Midbrain (tissue), 1 donor: ENCODE results near the gene ABCC3.
A peak's percentile ranks its signal among the peaks of the same experiment; 100 is the strongest.

Experiments used
- DNase-seq: peaks from one replicate; lab custom pipeline; 2025; lab: John Stamatoyannopoulos, UW

The ABCC3 gene

DNA sequence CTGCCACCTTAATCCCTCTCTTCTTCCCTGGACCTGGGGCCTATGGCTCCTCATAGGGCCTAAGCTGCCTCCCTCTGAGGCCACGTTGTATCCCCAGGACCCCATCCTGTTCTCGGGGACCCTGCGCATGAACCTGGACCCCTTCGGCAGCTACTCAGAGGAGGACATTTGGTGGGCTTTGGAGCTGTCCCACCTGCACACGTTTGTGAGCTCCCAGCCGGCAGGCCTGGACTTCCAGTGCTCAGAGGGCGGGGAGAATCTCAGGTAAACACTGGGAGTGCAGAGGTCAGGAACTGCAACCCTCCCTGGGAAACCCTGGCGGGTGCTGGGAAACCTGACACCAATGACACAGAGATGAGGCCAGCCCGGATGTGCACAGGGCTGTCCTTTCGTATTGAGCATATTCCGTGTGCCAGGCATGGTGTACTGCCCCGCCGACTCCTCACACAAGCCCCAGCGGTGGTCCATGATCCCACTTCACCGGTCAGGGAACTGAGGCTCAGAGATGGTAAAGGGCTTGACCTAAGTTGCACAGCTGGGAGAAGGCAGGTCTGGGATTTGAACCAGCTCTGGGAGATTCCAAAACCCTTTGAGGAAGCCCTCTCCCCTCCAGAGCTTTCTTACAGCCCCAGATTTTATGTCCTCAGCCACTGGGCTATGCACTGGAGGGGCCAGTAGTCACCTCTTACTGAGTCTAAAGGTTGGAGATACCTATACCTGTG lies 50.1 kb downstream of the ABCC3 start:
- DNase-seq, result no peak

DNA sequence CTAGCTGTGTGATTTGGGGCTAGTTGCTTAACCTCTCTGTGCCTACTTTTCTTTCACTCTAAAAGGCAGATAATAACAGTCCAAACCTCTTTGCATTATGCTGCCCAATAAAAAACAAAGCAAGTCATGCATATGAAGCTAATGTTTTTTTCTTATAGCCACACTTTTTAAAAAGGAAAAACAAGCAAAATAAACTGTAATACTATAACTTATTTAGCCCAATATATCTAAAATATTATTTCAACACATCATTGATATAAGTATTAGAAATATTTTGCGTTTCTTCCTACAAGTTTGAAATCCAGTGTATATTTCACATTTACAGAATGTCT lies 50.6 kb downstream of the ABCC3 start:
- DNase-seq, result no peak

DNA sequence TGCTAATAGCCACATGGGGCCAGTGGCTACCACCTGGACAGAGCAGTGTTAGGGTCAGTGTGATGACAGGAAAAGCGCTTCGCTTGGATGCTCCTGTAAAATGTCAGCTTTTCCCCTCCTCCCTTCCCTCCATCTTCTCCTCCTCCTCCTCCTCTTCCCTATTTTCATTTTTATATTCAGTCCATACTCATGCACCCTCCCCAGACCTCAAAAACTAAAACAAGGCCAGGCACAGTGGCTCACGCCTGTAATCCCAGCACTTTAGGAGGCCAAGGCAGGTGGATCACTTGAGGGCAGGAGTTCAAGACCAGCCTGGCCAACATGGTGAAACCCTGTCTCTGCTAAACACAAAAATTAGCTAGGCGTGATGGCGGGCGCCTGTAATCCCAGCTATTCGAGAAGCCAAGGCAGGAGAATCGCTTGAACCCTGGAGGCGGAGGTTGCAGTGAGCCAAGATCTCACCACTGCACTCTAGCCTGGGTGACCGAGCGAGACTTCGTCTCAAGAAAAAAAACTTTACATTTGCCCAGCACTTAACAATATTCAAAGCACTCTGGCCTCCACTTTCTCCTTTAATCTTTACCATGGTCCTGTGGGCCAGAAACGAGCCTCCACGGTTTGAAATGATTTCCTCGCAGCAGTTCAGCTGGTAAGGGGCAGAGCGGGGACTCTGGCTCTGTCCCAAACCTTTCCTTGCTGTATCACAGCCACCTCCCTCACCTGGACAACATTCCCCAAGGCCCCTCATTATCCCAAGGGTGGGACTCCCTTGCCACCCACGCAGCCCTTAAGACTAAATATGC lies 51.2 kb downstream of the ABCC3 start:
- DNase-seq, result no peak

DNA sequence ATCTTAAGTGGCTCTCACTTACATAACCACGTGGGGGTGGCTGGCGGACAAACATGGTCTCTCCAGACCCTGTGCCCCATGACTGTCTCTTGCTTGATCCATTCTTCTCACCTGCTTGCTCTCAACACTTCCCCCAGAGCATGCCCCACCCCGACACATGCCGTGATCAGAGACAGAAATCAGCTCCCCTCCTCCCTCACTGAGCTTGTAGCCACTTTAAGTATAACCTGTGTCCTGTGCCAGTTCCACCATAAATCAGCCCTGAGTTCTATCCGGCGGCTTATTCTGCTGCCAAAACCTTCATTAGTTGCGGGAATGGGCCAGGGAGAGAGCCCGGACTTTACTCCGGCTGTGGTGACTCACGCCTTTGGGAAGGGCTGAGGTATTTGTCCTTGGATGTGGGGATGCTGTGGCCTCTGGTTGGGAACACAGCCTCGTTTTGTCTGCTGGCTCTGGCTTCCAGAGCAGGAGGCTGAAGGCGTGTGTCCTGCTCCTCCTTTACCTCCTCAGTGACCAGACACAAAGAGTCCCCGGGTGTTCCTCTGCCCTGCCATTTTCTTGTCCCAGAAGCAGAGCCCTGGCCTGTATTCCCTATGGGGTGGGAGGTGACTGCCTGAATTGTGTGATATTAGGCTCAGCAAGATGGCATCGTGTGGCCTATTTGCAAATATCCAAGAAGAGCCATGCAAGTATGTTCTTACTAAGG lies 52.0 kb downstream of the ABCC3 start:
- no peak for DNase-seq

DNA sequence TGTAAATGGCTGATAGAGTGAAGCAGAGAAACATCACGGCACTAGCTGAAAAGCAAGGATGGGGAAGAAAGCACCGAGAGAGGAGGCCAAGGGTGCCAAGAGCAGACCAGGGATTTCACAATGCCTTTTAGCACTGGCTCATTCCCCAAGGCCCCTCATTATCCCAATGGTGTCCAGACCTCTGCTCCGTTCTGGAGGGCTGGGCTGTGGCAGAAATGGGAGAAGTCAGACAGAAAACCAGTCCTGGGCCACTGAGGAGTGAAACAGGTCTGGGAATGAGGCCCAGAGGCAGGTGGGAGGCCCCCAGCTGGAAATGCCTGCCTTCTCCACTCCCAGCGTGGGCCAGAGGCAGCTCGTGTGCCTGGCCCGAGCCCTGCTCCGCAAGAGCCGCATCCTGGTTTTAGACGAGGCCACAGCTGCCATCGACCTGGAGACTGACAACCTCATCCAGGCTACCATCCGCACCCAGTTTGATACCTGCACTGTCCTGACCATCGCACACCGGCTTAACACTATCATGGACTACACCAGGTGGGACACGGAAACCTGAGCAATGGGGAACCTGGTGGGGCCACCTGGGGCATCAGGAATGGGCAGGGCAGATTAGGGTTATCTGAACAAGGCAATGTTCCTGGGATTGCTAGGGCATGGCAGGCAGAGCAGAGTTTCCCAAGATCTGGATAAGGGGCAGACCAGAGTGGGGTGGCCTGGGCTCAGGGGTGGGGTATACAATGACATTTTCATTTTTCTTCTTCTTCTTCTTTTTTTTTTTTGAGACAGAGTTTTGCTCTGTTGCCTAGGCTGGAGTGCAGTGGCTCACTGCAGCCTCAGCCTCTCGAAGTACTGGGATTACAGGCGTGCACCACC lies 52.8 kb downstream of the ABCC3 start:
- DNase-seq, result no peak

DNA sequence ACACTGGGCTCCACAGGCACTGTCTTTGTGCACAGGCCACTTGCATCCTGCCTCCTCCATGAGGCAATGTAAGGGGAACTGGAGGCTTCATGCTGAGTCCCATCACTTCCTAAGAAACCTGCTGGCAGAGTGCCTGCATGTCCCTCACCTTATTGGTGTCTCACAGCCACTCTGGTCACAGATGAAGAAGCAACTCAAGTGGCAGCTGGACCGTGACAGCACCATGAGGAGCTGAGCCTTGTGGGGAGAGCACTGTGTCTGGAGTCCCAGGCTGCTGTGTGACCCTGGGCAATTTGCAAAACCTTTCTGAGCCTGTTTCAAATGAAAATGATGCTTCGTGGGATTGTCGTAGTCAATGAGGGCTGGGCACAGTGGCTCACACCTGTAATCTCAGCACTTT lies 53.6 kb downstream of the ABCC3 start:
- DNase-seq, result no peak

DNA sequence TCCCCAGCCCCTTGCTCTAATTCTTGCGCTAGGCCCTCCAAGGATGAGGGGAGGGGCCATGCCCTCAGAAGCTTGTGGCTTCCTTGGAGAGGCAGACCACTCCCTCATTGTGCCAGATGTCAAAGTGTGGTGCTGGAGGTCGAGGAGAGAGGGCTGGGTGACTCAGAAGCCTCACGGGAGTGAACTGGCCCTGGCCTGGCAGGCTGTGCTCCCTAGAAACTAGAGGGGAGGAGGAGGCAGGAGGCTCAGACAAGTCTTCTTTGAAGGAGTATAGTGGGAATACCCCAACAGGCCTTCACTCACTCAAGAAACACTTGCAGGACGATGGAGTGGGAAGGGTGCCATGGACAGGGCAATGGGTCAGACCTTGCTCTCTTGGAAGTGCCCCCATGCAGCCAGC lies 54.6 kb downstream of the ABCC3 start:
- DNase-seq, result no peak

DNA sequence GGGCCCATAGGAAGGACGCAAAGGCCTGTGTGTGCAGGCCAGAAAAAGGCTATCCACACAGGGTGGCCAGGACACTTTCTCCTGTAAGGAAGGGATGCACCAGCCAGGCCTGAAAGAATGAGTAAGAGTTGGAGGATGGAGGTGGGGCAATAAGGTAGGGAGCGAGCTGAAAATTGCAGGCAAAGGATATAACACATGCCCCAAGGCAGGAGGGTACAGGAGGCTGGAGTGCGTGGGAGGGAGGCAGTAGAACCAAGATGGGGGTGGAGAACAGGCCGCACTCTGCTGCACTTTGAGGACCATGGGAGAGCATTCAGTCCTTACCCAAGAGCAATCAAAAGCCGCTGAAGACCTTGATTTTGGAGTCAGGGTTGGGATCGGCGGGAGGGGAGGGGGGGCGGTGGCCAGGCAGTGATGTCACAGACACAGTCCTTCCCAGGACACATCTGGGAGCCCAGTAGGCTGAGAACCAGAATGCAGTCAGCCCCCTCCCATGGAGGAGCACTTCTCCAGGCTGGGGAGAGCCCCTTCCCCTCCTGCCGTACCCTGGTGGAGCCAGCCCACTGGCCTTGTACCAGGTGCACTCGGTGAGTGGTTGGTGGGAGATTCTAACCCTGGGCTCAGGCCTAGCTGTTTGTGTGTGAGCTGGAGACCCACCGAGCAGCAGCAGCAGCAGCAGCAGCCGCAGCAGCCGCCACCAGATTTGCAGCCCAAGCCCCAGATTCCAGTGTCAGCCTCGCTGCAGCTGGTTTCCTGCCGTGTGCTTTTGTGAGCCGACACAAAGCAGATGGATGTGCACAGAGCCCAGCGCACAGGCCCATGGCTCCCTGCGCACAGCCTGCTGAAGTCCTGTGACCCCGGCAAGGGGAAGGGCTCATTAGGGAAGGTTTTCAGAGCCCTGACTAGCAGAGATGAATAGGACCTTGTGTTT lies 55.5 kb downstream of the ABCC3 start:
- peak; percentile 61 for DNase-seq

DNA sequence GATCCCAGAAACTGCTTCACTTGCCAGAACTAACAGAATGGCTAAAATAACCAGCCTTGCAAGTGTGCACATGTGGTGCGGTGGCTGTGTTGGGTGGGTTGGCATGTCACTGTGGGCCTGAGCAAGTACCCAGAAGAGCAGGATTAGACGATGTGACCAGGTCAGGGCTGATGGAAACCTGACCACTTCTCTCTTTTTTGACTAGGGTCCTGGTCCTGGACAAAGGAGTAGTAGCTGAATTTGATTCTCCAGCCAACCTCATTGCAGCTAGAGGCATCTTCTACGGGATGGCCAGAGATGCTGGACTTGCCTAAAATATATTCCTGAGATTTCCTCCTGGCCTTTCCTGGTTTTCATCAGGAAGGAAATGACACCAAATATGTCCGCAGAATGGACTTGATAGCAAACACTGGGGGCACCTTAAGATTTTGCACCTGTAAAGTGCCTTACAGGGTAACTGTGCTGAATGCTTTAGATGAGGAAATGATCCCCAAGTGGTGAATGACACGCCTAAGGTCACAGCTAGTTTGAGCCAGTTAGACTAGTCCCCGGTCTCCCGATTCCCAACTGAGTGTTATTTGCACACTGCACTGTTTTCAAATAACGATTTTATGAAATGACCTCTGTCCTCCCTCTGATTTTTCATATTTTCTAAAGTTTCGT lies 56.3 kb downstream of the ABCC3 start:
- DNase-seq, result no peak

DNA sequence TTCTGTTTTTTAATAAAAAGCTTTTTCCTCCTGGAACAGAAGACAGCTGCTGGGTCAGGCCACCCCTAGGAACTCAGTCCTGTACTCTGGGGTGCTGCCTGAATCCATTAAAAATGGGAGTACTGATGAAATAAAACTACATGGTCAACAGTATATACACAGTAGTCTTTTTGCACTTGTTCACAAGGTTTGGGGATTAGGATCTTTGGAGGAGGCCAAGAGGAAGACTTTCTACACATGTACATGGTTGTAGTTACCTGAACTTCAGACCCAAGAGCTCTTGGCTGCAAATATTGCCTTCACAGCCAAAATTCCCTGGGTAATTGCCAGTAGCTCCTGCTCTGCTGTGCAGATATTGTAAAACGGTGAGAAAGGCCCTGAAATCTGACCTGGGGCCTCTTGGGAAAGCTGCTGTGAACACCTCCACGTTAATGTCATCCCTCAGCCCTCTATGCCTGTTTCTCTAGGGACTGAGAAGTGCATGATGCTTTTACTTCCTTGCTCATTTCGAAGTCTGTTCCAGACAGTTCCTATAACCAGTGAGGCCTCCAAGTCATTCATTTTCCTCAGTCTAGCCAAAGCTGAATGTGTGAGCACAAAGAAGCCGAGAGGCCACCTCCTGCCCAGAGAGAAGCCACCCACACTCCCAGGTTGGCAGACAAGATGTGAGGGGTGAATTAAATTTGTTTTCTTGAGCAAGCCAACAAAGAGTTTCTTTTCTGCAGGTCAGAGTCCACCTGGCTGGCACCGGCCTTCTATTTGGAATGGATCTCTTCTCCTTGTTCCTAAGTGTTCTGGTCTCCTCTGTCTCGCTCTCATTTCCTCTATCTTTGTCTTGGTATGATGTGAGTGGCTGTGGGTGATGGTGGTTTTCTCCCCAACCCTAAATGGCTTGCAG lies 57.1 kb downstream of the ABCC3 start:
- no peak for DNase-seq

DNA sequence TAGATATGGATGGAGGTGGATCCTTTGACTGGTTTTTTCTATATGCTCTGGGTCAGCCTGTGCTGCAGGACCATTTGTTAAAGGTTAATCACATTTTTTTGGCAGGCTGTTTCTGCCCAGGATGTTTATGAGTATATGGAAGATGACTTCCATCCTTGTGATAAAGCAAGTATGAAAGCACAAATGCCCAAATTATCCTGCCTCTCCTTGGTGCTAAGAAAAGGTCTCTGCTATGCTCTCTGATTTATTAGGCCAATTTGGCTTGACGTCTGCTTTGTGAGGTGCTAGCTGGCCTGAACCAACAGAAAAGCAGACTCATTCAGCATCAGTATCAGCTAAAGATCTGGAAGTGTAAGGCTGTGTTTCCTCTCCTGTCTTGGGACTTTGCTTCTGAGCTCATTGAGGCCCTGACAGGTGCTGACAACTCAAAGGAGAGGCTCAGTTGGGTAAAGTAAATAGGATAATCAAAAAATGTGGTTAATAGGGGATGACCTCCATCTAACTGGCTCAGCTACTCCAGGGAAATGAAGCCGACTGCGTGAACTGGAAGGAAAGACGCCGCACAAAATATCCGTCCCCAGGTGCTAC lies 57.9 kb downstream of the ABCC3 start:
- DNase-seq, result no peak

DNA sequence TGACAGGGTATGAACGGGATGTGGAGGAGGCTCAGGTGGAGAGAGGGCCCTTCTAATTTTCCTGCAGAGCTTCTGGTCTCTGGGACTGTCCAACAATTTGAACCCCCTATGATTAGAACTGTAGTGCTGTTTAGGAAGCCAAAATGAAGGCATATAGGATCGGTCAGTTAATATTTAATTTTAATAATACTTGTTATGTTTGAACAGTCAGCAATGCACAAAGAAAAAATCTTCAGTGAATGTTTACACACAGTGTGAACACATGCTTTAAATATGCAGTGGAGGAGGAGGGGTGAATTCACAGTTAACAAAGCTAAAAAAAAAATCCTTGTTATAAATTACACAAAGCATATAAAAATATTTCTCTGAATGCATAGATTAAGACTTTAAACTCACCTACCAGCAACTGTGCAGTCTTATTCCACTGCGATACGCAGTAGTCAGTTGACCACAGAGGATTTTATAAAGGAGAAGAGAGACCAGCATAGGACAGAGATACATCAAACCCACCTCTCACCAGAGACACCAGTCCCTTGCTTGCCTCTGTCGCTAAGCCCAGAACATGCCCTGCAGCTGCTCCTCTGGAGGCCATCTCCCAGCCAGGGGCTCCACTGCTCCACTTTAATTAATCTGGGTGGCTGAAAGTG lies 58.5 kb downstream of the ABCC3 start:
- no peak for DNase-seq

DNA sequence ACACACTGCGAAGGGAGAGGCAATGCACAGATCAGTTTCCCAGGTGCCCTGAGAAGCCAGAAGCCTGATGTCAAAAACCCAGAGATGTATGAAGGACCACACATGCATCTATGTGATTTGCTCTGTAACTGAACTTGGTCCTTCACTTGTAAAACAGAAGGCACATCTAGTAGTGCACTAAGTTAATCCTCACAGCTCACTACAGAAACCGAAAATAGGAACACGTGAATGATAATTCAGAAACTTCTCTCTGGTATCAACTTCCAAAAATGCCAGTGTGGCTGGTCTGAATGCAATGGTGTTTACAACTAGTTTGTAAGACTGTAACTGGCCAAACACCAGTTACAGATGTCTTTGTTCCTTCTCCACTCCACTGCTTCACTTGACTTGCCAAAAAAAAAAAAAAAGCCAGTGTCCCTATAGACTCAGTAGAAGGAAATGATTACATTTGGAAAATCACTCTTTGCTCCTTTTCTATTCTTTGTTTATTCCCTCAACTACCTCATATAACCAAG lies 61.7 kb downstream of the ABCC3 start:
- no peak for DNase-seq

DNA sequence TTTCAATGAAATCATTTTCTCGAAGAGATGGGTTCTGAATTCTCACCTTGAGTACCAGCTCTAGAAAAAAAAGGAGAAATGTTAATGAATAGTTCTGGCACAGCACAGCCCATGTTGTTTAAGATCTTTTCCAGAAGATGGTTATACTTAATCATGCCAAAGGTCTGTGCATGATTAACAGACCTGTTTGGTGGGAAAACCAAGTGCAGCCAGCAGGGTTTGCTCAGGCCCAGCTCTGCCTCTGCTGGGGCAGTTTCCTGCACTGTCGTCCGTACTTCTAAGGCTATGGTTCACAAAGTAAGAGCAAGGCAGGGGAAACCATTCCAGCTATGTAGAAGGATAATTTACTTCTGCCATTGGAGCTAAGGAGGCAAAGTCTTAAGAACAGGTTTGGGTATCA lies 62.4 kb downstream of the ABCC3 start:
- DNase-seq, result no peak

DNA sequence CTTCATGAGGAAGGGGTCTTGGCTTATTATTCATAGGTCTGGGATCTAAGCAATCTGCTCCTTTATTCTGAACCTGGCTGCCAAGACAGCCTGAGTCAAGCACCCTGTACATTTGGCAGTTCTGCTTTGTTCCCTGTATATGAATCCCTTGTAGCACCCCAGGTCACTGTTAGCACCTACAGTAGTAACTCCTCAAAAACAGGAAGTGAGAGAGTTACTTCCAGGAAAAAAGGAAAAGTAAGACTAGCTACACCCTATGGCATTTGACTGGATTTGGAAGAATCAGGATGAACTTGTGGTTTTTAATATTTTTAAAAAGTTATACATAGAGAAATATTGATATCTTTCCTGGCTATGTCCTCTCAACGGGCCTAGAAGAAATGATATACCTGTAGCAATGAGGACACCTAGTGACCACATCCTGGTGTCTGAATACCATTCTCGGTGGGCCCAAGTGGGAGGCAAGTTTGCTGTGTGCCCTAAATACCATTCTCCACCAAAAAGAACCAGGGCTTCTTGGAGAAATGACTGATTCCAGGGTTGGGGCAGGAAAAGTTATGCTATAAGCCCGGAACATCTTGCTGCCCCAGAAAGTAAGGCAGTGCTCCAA lies 63.1 kb downstream of the ABCC3 start:
- no peak for DNase-seq

DNA sequence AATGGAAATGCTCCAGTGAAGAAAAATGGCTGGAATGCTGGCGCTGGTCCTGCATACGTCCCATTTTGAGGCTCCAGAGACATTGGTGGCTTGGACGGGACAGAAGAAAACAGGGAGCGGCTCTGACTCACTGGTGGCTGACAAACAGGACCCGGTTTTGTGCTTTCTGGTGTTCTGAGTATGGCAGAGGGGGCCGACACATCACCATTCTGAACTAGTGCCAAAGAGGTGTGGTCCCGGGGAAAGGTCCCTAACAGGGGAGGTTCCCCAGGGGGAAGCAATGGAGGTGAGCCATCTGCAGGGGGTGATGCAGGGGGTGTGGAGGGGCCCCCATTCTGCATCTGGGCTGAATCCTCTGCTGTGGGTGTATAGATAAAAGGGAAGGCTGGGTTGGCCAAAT lies 64.7 kb downstream of the ABCC3 start:
- DNase-seq, result no peak

DNA sequence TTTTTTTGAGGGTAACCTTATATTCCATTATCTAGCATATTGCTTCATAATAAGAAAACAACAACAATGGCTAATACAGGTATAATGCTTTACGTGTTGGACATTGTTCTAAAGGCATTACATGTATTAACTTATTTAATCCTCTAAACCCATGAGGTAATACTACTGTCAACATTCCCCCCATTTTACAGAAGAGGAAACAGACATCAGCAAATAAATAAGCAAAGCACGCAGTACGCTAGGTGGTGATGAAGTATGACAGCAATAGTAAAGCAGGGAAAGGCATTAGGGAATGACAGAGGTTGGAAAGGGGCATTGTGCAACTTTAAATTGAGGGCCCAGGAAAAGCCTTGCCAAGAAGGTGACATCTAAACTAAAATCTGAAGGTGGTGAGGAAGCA lies 68.5 kb downstream of the ABCC3 start:
- DNase-seq, result no peak
